ENCODE measurements around the gene LSAMP.

The LSAMP gene

DNA sequence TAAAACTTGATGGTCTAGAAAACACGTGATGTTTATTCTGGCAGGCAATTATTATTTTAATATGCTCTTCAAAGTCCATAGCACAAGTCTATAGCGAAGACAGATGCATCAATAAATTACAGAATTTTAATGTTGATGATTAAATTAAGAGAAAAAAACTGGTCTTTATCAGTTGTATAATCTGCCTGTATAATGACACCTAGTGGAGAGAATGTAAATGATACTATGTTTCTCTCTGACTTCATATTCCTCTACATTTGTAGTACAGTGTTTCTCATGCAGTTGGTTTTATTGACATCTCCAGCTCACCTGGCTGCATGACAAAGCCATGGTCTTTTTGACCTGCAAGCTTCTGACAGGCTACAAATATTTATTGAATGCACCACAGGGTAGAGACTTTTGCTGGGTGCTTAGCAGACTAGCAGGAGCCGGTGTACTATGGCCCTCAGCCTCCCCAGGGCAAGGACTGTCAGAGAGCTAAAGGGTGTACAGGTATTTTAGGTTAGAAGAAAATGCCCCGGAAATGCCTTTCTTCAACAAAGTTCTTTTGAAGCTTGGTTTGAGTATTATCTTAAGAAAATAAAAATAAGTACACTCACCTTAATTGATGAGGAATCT is 532.1 kb downstream of the LSAMP start:
- TF ChIP-seq, protein P1, sequence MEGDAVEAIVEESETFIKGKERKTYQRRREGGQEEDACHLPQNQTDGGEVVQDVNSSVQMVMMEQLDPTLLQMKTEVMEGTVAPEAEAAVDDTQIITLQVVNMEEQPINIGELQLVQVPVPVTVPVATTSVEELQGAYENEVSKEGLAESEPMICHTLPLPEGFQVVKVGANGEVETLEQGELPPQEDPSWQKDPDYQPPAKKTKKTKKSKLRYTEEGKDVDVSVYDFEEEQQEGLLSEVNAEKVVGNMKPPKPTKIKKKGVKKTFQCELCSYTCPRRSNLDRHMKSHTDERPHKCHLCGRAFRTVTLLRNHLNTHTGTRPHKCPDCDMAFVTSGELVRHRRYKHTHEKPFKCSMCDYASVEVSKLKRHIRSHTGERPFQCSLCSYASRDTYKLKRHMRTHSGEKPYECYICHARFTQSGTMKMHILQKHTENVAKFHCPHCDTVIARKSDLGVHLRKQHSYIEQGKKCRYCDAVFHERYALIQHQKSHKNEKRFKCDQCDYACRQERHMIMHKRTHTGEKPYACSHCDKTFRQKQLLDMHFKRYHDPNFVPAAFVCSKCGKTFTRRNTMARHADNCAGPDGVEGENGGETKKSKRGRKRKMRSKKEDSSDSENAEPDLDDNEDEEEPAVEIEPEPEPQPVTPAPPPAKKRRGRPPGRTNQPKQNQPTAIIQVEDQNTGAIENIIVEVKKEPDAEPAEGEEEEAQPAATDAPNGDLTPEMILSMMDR (IDR thresholded peaks at IDR 0.05) = peak; percentile 55; the same call in 1 of the 2 replicates

DNA sequence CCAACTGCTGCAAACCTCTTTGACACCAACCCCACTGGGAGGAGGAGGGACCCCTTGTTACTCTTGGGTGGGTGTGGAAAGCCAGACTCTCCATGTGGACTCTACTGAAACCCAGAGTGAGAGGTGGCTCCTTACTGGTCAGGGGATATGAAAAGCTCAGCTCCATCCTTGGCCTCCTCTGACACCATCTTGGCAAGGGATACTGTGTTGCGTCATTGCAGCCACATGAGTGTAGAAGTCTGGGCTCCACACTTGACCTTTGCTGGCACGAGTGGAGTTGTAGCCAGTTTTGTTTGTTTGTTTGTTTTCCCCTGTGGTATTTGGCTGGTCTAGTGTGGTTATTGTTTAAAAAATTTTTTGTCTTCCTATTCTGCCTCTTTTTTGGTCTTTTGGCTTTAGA is 532.9 kb downstream of the LSAMP start:
- TF ChIP-seq, protein P1 (IDR thresholded peaks at IDR 0.05) = no peak

DNA sequence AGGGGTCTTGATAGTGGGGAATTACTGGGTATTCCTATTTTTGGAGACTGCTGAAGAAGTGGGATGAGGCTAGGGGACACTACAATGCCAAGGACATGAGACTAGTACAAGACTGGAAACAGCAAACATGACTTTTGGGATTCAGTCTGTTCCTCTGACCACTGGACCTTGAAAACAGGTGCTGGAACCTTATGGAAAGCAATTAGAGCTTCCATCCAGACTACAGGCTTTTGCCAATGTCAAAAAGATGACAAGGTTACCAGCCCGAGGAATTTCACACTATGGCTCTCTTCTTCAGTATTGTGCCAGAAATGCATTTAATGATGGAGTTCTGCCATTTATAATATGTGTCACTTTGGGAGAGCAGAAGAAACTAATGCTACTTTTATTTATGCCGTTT is 539.4 kb downstream of the LSAMP start:
- TF ChIP-seq, protein P1 (IDR thresholded peaks at IDR 0.05) = no peak

DNA sequence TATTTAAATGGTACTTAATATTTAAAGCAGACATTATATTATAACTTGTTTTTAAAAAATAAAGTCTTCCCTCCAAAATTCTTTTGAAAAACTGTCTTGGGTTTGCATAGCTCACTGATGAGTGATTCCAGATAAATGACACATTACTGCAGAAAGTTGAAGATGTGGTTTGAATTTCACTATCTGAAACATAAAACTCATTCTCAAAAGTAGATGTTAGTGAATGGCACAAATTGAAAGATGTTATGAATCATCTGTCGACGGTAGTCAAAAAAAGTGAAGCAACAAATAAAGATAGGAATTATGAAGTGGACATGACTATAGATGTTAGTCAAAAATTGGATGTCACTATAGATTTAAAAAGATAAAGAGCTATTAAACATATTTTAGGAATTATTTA is 541.4 kb downstream of the LSAMP start:
- TF ChIP-seq, protein P1 (IDR thresholded peaks at IDR 0.05) = no peak

GRCh38 chr3:115901008-115901407 is 544.3 kb downstream of the LSAMP start:
- TF ChIP-seq, protein P1 (IDR thresholded peaks at IDR 0.05) = no peak

DNA sequence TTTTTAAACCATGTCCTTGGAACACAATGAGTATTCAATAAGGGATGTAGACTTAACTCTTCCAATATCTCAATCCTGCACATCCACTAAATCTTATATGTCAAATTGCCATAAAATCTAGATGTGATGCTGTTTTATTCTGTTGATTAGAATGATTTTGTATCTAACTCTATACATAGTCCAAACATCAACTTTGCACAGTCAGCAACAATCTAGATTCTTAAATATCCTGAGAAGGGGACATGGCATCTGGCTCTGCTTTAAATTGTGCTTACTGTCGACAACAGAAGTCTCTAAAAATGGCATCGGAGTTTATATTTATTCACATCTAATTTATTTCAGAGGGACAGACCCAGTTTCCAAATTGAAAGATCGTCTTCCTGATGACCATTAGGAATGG is 545.8 kb downstream of the LSAMP start:
- TF ChIP-seq, protein P1 (IDR thresholded peaks at IDR 0.05) = no peak

DNA sequence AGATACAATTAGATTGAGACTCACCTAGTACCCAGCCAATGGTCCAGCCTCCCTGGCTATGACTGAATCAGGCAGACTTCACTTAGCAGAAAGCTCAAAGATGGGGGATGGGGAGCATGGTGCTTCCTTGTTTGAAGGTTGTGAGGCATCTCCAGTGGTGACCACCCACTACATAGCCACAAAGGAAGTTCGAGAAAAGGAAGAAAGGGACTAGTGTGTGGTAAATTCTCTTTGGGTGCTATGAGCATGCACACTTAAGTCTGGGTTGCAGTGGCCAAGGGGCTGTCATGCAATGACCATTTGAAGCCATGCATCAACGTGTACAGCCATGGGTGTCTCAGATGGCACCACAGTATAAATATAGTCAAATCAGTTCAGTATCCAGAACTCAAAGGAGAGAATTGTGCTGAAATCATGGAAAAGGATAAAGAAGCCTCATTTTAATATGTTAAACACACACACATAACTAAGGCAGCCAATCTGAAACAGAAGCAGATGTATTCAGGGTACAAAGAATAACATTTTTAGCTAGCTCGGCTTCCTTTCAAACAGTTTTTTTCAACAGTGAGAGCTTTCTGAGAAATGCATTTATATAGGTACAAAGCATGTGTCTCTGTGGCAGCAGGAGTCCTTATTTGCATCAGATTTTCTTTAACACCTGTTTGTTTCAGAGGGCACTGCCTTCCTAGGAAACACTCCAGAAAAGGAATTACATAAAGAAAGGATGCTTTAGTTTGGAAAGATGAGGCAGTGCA is 546.5 kb downstream of the LSAMP start:
- TF ChIP-seq, protein P1 (IDR thresholded peaks at IDR 0.05) = no peak

All from LNCAP (cell line).